SK-N-SH treated with all-trans-retinoic acid at 6 μM for 48 hours (cell line): ENCODE data around the gene AMFR.
"Not testable (repeated sequence)": the region's sequence is repeated elsewhere in the genome, so short reads cannot be mapped to it uniquely, and the experiment has no call there.

ENCODE experiments used
- ATAC-seq: fragments of 200-7000 bp; cut with Tn5 transposase; 3 replicates; pipeline ENCODE4 v1.9.1; 2020; ENCODE audit warnings: mild to moderate bottlenecking, moderate library complexity
- ARNTL ChIP-seq: fragments of 450-650 bp; formaldehyde crosslinking; IDR thresholded peaks from 2 replicates; pipeline ENCODE4 v1.5.0; 2020; ENCODE audit warnings: low read depth, mild to moderate bottlenecking, moderate library complexity, borderline replicate concordance
- CSDC2 ChIP-seq: fragments of 250-450 bp; sonication (Bioruptor Pico); IDR thresholded peaks from 2 replicates; pipeline ENCODE4 v1.5.0; 2020; ENCODE audit warnings: mild to moderate bottlenecking, moderate library complexity
- ESRRG ChIP-seq: fragments of 250-450 bp; sonication (Bioruptor Pico); IDR thresholded peaks from 2 replicates; pipeline ENCODE4 v1.6.1; 2021; ENCODE audit warnings: mild to moderate bottlenecking
- GLIS3 ChIP-seq: fragments of 250-450 bp; sonication (Bioruptor Pico); IDR thresholded peaks from 2 replicates; pipeline ENCODE4 v1.5.0; 2020; ENCODE audit warnings: mild to moderate bottlenecking, moderate library complexity
- ISL1 ChIP-seq: fragments of 250-450 bp; sonication (Bioruptor Pico); IDR thresholded peaks from 2 replicates; pipeline ENCODE4 v2.1.2; 2022; ENCODE audit warnings: mild to moderate bottlenecking, moderate library complexity
- OSR1 ChIP-seq: fragments of 250-450 bp; sonication (Bioruptor Pico); IDR thresholded peaks from 2 replicates; pipeline ENCODE4 v1.8.0; 2022; ENCODE audit warnings: moderate library complexity, mild to moderate bottlenecking, inconsistent platforms
- PATZ1 ChIP-seq: fragments of 250-450 bp; sonication (Bioruptor Pico); IDR thresholded peaks from 2 replicates; pipeline ENCODE4 v1.8.0; 2020; ENCODE audit warnings: mild to moderate bottlenecking, moderate library complexity, borderline replicate concordance
- POU6F1 ChIP-seq: fragments of 250-450 bp; sonication (Bioruptor Pico); IDR thresholded peaks from 2 replicates; pipeline ENCODE4 v1.8.0; 2021; ENCODE audit warnings: low read depth, mild to moderate bottlenecking, moderate library complexity, borderline replicate concordance
- PPARA ChIP-seq: fragments of 250-450 bp; sonication (Bioruptor Pico); IDR thresholded peaks from 2 replicates; pipeline ENCODE4 v1.5.0; 2020; ENCODE audit warnings: mild to moderate bottlenecking, borderline replicate concordance
- RARB ChIP-seq: fragments of 250-450 bp; sonication (Bioruptor Pico); IDR thresholded peaks from 2 replicates; pipeline ENCODE4 v1.8.0; 2021; ENCODE audit warnings: mild to moderate bottlenecking, moderate library complexity
- SNAI2 ChIP-seq: fragments of 250-450 bp; sonication (Bioruptor Pico); IDR thresholded peaks from 2 replicates; pipeline ENCODE4 v1.5.0; 2020; ENCODE audit warnings: mild to moderate bottlenecking, moderate library complexity
- TCF4 ChIP-seq: fragments of 250-450 bp; sonication (Bioruptor Pico); IDR thresholded peaks from 2 replicates; pipeline ENCODE4 v1.8.0; 2021; ENCODE audit warnings: mild to moderate bottlenecking, moderate library complexity, borderline replicate concordance
- TOX ChIP-seq: fragments of 250-450 bp; sonication (Bioruptor Pico); IDR thresholded peaks from 2 replicates; pipeline ENCODE4 v1.8.0; 2021; ENCODE audit warnings: mild to moderate bottlenecking, moderate library complexity, borderline replicate concordance
- ZC3H10 ChIP-seq: fragments of 250-450 bp; sonication (Bioruptor Pico); IDR thresholded peaks from 2 replicates; pipeline ENCODE4 v1.5.1; 2021; ENCODE audit warnings: mild to moderate bottlenecking, moderate library complexity
- ZFP3 ChIP-seq: fragments of 250-450 bp; sonication (Bioruptor Pico); IDR thresholded peaks from 2 replicates; pipeline ENCODE4 v1.5.0; 2020; ENCODE audit warnings: mild to moderate bottlenecking, moderate library complexity
- ZFP30 ChIP-seq: fragments of 450-650 bp; formaldehyde crosslinking; IDR thresholded peaks from 2 replicates; pipeline ENCODE4 v1.5.0; 2022; ENCODE audit warnings: mild to moderate bottlenecking, moderate library complexity
- ZNF565 ChIP-seq: fragments of 450-650 bp; formaldehyde crosslinking; conservative IDR thresholded peaks from 2 replicates; pipeline ENCODE4 v1.5.0; 2020; ENCODE audit warnings: low read depth, mild to moderate bottlenecking, moderate library complexity
- TF ChIP-seq, protein P1 (sequence below): fragments of 250-450 bp; sonication (Bioruptor Pico); IDR thresholded peaks from 2 replicates; pipeline ENCODE4 v1.5.1; 2021; ENCODE audit warnings: mild to moderate bottlenecking, moderate library complexity
- TF ChIP-seq, protein P2 (sequence below): fragments of 250-450 bp; sonication (Bioruptor Pico); IDR thresholded peaks from 2 replicates; pipeline ENCODE4 v1.5.1; 2020; ENCODE audit warnings: low read depth, mild to moderate bottlenecking, moderate library complexity

Gene AMFR

DNA sequence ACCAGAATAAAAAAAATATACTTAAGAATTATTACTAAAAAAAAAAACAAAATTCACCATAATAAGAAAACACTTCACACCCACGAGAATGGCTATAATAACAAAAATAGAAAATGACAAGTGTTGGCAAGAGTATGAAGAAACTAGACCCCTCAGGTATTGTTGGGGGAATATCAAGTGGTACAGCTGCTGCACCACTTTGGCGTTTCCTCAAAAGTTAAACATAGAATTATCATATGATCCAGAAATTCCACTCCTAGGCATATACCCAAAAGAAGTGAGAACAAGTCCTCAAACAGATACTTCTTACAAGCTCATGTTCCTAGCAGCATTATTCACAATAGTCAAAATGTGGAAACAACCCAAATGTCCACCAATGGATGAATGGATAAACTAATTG lies 26.3 kb downstream of the AMFR start:
- TF ChIP-seq ZFP30 (CRISPR knock-in tag) (no peak), TOX (CRISPR knock-in tag) (no peak), POU6F1 (CRISPR knock-in tag) (no peak), ISL1 (CRISPR knock-in tag) (no peak), CSDC2 (CRISPR knock-in tag) (no peak), GLIS3 (CRISPR knock-in tag) (no peak), PATZ1 (CRISPR knock-in tag) (no peak), TCF4 (no peak), SNAI2 (CRISPR knock-in tag) (no peak), ESRRG (CRISPR knock-in tag) (no peak), ZFP3 (CRISPR knock-in tag) (no peak), ZNF565 (CRISPR knock-in tag) (no peak), ZC3H10 (CRISPR knock-in tag) (no peak), PPARA (CRISPR knock-in tag) (no peak)
- TF ChIP-seq, protein P1, sequence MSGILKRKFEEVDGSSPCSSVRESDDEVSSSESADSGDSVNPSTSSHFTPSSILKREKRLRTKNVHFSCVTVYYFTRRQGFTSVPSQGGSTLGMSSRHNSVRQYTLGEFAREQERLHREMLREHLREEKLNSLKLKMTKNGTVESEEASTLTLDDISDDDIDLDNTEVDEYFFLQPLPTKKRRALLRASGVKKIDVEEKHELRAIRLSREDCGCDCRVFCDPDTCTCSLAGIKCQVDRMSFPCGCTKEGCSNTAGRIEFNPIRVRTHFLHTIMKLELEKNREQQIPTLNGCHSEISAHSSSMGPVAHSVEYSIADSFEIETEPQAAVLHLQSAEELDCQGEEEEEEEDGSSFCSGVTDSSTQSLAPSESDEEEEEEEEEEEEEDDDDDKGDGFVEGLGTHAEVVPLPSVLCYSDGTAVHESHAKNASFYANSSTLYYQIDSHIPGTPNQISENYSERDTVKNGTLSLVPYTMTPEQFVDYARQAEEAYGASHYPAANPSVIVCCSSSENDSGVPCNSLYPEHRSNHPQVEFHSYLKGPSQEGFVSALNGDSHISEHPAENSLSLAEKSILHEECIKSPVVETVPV (CRISPR knock-in tag), result no peak
- TF ChIP-seq, protein P2, sequence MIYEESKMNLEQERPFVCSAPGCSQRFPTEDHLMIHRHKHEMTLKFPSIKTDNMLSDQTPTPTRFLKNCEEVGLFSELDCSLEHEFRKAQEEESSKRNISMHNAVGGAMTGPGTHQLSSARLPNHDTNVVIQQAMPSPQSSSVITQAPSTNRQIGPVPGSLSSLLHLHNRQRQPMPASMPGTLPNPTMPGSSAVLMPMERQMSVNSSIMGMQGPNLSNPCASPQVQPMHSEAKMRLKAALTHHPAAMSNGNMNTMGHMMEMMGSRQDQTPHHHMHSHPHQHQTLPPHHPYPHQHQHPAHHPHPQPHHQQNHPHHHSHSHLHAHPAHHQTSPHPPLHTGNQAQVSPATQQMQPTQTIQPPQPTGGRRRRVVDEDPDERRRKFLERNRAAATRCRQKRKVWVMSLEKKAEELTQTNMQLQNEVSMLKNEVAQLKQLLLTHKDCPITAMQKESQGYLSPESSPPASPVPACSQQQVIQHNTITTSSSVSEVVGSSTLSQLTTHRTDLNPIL (CRISPR knock-in tag), result no peak
- no peak for ATAC-seq

- ATAC-seq, result not testable (repeated sequence)
Observed at GRCh38 chr16:56396724-56397123, 28.6 kb downstream of the AMFR start.

GRCh38 chr16:56389554-56389953 lies 35.8 kb downstream of the AMFR start:
- TF ChIP-seq CSDC2 (CRISPR knock-in tag) (no peak), PATZ1 (CRISPR knock-in tag) (no peak), ZFP3 (CRISPR knock-in tag) (no peak), TCF4 (no peak), RARB (no peak), PPARA (CRISPR knock-in tag) (no peak), ARNTL (CRISPR knock-in tag) (no peak), POU6F1 (CRISPR knock-in tag) (no peak), OSR1 (CRISPR knock-in tag) (no peak), ZFP30 (CRISPR knock-in tag) (no peak), ZC3H10 (CRISPR knock-in tag) (no peak), TOX (CRISPR knock-in tag) (no peak), ESRRG (CRISPR knock-in tag) (no peak), SNAI2 (CRISPR knock-in tag) (no peak), ISL1 (CRISPR knock-in tag) (no peak)
- TF ChIP-seq, protein P2 (CRISPR knock-in tag), result no peak
- ATAC-seq, result peak; percentile 66; the same call in 2 of the 3 replicates
